Measurements from ENCODE around the gene TFIP11.
A peak's percentile ranks its signal among the peaks of the same experiment; 100 is the strongest.

TFIP11 gene

DNA sequence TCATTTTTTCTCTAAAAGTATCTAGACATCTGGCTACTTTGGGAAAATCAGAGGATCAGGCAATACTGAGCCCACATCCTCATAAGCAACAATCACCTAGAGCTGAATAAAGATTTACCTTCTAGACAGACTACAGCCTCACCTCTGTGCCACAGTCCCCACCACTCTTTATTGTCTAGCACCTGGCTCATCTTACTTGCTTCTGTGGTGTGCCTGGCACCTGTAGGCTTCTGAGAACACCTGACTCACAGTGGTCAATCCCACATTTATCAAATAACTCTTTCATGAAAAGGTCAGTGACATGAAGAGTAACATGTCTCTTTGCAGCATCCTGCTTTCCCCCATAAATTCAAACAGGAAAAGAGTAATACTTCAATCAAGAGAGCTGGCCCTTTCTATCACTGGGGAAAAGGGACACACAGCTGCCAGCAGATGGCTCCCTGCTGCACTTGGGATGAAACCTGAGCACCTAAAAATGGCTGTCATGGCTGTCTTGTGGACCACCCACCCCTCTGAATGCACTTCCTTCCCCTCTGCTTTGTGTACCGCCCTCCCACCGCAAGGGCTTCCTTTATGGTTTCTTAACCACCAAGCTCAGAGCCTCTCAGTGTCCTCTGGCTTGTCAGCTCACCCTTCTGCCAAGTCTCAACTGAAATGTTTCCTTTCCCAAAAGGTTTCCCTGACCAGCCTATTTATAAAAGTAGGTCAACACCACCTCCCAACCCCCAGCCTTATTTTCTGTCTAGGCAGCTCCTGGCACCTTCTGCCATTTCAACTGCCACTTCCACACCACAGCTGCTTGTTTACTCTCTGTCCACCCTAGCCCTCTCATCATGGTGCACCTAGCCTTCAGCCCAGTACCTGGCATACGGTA lies 9.3 kb downstream of the TFIP11 start:
- DNase-seq: peak; percentile 33

- DNase-seq: no peak
These were observed 10.3 kb downstream of the TFIP11 start for GRCh38 chr22:26501996-26502395.

DNA sequence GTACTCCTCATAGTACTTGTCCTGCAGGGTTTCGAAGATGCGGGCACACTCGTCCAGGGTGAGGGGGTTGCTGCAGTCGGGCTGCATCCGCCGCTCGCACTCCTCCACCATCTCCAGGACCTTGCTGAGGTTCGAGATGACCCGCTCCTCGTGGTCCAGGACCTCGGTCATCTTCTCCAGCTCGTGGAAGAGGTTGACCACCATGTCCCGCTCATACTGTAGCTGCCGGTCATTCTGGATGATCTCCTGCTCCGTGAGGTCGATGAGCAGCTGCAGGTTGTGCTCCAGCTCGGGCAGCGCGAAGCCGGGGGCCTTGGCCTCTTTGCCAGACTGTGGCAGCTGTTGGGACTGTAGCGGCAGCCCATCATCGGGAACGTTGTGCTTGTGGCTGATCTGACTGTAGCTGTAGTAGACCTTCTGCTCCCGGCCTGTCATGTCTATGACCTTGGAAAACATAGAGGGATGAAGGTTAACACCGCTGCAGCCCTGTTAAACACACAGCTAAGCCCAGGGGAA lies 13.0 kb downstream of the TFIP11 start:
- no peak for DNase-seq

GRCh38 chr22:26496456-26496855 lies 15.8 kb downstream of the TFIP11 start:
- DNase-seq: no peak

GRCh38 chr22:26494506-26494905 lies 17.8 kb downstream of the TFIP11 start:
- no peak for DNase-seq

DNA sequence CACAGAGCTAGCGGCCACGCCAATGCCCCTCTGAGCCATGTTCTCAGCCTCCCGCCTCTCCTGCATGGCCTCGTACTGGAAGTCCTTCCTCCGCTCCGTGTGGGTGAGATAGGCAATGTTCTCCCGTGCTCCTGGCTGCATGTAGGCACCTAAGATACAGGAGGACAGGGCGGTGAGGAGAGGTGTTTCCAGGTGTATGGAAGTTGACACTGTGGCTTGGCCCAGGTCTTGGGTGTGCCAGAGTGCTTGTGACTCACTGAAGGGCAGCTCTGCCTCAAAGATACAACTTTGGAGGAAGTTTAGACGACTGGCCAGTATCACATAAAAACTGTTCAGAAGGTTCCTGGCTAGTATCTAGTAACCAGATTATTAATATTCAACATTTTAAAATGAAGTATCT lies 20.1 kb downstream of the TFIP11 start:
- DNase-seq: no peak

DNA sequence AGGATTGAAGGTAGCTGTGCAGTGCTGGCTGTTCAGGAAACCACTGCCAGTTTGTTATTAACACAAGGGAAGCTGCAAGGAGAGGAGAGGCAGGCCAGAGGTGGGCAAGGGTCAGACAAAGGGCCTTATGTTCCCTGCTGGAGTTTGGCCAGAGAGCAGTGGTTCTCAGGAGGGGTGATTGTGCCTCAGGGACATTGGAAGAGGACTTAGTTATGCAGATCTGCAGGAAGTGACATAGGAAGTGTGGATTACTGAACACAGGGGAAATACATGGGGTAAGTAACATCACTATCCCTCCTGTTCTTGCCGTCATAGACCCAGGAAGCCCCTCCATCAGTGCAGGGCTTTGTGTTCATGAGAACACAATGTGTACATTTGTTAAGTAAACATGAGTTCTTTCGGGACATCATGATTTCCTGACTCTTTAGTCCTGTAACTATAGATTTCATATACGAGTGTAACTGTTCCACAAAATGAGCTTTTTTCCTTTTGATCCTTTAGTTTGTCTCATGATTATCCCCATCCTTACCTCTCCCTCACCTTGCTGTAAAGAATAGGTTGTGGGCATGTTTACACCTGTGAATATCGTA lies 22.7 kb downstream of the TFIP11 start:
- DNase-seq: no peak

- DNase-seq: peak; percentile 0
These were observed 24.3 kb downstream of the TFIP11 start for GRCh38 chr22:26487996-26488395.

DNA sequence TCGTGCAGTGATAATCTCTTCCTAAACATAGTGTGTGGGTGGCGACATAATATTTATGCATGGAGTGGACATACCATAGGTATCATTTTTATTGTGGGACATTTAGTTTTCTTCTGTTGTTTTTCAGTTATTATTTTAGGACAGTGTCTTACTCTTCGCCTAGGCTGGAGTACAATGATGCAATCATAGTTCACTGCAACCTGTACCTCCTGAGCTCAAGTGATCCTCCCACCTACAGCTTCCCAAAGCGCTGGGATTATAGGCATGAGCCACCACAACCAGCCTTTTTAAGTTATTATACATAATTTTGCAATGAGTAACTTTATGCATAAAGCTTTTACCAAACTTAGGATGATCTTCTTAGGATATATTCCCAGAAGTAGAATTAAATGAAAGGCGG lies 25.9 kb downstream of the TFIP11 start:
- no peak for DNase-seq

- no peak for DNase-seq
These were observed 26.4 kb downstream of the TFIP11 start for GRCh38 chr22:26485806-26486390.

- no peak for DNase-seq
These were observed 27.3 kb downstream of the TFIP11 start for GRCh38 chr22:26485013-26485412.

DNA sequence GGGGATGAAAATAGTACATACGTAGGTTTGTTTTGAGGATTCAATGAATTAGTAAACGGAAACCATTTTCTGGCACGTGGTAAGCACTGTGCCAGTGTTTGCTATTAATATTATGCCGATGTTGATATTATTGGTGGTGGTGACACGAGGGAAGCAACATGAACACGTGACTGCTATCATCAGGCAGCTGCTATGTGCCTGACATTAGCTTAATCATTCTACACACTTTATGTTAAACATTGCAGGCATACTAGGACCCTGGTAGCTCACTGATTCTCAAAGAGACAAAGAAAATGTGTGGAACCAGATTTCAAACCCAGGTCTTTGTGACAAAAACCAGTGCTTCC lies 27.9 kb downstream of the TFIP11 start:
- DNase-seq: peak; percentile 31

DNA sequence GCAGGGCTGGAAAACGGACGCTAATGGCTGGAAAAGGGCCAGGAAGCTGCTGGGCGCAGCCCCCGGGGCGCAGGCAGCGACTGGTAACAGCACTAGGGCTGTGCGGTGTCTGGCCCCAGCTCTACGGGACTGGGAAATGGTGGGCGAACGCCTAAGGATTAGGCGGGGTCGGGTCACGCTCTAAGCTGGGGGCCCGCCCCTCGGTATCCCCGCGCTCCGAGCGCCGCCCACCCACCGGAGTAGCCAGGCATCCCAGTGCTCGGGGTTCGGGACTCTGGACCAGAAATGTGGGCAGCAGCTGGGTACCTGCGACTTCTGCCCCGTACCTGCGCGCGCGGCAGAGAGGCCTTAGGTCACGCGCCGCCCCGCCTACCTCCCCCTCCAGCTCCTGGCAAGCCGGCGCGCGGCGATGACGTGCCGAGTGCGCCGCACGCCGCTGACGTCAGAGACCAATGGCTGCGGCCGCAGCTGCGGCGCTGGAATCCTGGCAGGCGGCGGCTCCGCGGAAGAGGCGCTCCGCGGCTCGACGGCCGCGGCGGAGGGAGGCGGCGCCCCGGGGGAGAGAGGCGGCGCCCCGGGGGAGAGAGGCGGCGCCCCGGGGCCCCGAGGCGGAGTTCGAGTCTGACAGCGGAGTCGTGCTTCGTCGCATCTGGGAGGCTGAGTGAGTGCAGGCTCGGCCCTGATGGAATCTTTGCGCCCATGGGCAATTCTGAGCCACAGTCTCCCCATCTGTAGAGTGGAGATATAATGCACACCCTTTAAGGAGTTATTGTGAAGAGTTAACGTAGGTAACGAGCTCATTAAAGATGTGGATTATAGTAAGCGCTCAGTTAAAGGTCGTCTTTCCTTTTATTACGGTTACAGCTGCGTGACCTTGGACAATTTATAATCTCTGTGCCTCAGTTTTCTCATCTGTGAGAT lies 28.6 kb downstream of the TFIP11 start, which contains the start of the genes HPS4 and SRRD:
TSS of gene HPS4 (minus strand) at position 345 of the 921 bp plus-strand sequence. CDS start 2,021 bp downstream, outside the sequence.
TSS of gene SRRD (plus strand) at position 439 of the 921 bp plus-strand sequence. CDS start at position 453, 14 bp downstream.
- peak; percentile 90 for DNase-seq

- DNase-seq: no peak
These were observed 29.2 kb downstream of the TFIP11 start for GRCh38 chr22:26483043-26483438.

DNA sequence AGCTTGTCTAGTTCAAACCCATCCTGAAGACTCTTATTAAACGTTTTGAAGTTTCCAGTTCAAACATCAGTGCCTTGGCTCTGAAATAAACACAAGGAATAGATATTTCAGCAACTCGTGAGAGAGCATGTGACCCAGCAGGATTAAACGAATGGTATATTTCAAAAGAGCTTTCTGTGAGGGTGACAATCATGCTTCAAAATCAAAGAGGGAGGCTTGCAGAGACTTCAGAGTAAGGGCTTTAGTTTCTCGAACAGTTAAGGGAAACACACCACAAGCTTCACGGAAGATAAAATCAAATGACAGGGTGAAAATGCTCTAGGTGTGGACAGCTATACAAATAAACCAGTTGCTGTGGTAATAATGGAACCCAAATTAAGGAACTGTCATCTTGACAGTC lies 30.1 kb downstream of the TFIP11 start:
- DNase-seq: no peak

GRCh38 chr22:26481694-26482093 lies 30.6 kb downstream of the TFIP11 start:
- DNase-seq: no peak

GRCh38 chr22:26481112-26481693 lies 31.1 kb downstream of the TFIP11 start:
- DNase-seq: no peak

- no peak for DNase-seq
These were observed 31.7 kb downstream of the TFIP11 start for GRCh38 chr22:26480611-26480932.

DNA sequence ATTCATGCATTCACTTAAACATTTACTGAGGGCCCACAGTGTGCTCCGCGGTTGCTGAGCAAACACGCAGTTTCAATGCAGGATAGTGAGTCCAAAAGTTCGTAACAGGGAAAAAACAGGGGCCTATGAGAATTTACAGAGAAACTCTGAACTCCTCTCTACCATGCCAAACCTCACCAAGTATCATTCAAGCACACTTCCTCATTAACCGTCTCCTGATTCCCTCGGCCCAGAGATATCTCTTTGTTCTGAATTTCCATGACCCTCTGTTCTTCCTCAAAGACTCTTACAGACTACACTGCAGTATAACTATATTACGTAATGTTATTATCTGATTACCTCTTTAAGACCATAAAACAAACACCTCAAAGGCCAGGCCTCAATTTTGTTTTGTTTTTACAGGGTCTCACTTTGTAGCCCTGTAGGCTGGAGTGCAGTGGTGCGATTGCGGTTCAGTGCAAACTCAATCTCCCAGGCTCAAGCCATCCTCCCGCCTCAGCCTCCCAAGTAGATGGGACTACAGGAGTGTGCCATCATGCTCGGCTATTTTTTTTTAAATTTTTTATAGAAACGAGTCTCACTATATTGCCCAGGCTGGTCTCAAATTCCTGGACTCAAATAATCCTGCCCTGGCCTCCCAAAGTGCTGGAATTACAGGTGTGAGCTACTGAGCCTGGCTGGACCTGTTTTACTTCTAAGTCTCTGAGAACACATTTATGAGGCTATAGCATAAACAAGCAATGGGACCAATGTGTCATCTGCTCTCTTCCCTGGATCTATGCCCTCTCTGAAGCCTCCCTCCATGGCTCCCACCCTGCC lies 32.3 kb downstream of the TFIP11 start:
- peak; percentile 45 for DNase-seq

DNA sequence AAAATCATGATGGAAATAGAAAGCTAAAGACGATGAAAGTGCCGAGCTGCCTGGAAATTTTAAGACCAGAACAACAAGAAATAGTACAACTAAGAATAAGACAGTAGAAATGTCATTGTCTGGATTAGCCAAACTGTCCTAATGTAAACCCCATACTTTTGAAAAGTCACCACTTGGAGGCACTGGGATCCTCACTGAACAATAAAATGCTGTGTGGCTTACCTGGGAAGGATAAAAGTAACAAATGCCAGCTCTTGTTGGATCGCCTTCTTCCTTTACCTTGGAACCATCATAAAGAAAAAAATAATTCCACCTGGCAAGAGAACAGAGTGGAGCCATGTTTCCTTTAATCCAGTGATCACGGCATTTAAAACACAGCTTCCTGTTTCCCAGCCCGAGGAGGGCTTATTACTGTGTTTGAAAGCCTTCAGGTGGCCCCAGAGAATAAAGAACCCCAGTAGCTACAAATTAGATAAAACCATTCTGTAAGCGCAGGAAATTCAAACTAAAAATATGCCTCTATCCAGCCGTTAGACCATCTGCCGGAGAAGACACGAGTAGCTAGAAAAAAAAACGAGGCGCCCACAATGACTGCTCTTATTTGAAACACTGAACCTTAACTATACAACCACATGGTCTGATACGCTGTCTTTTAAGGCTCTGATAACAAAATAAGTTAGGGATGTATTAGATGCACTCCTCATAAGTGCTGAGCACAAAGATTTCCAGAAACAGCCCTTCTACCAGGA lies 33.1 kb downstream of the TFIP11 start:
- peak; percentile 42 for DNase-seq

DNA sequence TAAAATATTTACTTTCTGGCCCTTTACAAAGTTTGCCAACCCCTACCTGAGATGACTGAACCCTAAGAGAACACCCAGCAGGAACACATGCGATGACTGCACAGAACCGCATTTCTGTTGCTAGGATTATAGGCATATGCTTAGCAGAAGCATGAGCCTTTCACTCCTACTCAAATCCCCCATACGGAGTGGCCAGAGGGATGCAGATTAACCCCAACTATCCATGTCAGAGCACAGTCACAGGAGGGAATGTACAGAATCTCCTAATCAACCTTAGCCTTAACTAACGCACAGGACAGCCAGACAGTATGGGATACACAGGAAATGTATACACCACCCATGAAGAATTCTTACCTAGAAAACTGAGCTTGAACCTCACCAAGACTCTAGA lies 34.9 kb downstream of the TFIP11 start:
- no peak for DNase-seq

Measured in DMS53 (cell line).